ENCODE data around the gene VMP1. TPM values are rescaled to one million over a fixed set of nuclear protein-coding genes. Genes with fewer than 3 reads are reported as not detected.

The VMP1 gene
- total RNA-seq, 1 experiment from 2014 or later = 72.8 TPM

DNA sequence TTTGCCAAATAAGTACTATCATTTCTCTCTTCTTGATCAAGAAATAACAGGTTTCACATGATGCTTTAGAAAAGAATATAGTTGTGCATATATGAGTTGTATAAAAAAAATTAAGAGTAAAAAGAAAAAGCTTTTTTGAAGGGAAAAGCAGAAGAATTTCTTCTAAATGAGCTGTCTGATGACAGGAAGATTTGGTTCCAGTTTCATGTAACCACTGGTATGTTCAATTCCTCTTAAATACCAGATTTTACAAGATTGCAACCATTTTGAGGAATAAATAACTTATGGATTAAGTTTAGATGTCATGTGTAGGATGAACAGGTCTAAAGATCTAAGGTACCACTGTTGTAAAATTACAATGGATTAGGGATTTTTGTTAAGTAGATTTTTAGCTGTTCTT lies 45.0 kb downstream of the VMP1 start:
- no peak overlapping the region for H3K27ac Mint-ChIP-seq
- DNase-seq (ENCODE audit: low spot score) (no peak), ATAC-seq (no peak)
- ChIA-PET CTCF (interaction anchor here (0.6 to 4.5 kb wide), 12 partner anchors 19 to 212 kb away, joined by 3 to 24 read pairs (median 4); partner anchors contain the start of gene RNFT1), POLR2A (no interaction called here)
- no peaks in the 10 kb centered on the region for H3K27me3 Mint-ChIP-seq (ENCODE audit: low read depth)
- TF ChIP-seq, protein P1, sequence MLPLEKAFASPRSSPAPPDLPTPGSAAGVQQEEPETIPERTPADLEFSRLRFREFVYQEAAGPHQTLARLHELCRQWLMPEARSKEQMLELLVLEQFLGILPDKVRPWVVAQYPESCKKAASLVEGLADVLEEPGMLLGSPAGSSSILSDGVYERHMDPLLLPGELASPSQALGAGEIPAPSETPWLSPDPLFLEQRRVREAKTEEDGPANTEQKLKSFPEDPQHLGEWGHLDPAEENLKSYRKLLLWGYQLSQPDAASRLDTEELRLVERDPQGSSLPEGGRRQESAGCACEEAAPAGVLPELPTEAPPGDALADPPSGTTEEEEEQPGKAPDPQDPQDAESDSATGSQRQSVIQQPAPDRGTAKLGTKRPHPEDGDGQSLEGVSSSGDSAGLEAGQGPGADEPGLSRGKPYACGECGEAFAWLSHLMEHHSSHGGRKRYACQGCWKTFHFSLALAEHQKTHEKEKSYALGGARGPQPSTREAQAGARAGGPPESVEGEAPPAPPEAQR (CRISPR knock-in tag; IDR thresholded peaks at IDR 0.05) = no peak
- TF ChIP-seq NR1H2 (CRISPR knock-in tag; IDR thresholded peaks at IDR 0.05) (no peak), FOXP1 (CRISPR knock-in tag; IDR thresholded peaks at IDR 0.05; ENCODE audit: borderline replicate concordance) (no peak), IRF2 (CRISPR knock-in tag; IDR thresholded peaks at IDR 0.05; ENCODE audit: borderline replicate concordance, low read depth) (no peak), TEAD1 (CRISPR knock-in tag; IDR thresholded peaks at IDR 0.05) (no peak), PRRX2 (CRISPR knock-in tag; IDR thresholded peaks at IDR 0.05) (no peak), USF2 (CRISPR knock-in tag; IDR thresholded peaks at IDR 0.05) (no peak), ATF1 (CRISPR knock-in tag; IDR thresholded peaks at IDR 0.05) (no peak), RORB (CRISPR knock-in tag; IDR thresholded peaks at IDR 0.05) (no peak), ZNF138 (CRISPR knock-in tag; conservative IDR thresholded peaks at IDR 0.05) (no peak), MAX (CRISPR knock-in tag; IDR thresholded peaks at IDR 0.05) (no peak), ZNF425 (CRISPR knock-in tag; conservative IDR thresholded peaks at IDR 0.05) (no peak), PREB (CRISPR knock-in tag; IDR thresholded peaks at IDR 0.05; ENCODE audit: borderline replicate concordance) (no peak)
- TF ChIP-seq, protein P2, sequence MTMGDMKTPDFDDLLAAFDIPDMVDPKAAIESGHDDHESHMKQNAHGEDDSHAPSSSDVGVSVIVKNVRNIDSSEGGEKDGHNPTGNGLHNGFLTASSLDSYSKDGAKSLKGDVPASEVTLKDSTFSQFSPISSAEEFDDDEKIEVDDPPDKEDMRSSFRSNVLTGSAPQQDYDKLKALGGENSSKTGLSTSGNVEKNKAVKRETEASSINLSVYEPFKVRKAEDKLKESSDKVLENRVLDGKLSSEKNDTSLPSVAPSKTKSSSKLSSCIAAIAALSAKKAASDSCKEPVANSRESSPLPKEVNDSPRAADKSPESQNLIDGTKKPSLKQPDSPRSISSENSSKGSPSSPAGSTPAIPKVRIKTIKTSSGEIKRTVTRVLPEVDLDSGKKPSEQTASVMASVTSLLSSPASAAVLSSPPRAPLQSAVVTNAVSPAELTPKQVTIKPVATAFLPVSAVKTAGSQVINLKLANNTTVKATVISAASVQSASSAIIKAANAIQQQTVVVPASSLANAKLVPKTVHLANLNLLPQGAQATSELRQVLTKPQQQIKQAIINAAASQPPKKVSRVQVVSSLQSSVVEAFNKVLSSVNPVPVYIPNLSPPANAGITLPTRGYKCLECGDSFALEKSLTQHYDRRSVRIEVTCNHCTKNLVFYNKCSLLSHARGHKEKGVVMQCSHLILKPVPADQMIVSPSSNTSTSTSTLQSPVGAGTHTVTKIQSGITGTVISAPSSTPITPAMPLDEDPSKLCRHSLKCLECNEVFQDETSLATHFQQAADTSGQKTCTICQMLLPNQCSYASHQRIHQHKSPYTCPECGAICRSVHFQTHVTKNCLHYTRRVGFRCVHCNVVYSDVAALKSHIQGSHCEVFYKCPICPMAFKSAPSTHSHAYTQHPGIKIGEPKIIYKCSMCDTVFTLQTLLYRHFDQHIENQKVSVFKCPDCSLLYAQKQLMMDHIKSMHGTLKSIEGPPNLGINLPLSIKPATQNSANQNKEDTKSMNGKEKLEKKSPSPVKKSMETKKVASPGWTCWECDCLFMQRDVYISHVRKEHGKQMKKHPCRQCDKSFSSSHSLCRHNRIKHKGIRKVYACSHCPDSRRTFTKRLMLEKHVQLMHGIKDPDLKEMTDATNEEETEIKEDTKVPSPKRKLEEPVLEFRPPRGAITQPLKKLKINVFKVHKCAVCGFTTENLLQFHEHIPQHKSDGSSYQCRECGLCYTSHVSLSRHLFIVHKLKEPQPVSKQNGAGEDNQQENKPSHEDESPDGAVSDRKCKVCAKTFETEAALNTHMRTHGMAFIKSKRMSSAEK (CRISPR knock-in tag; IDR thresholded peaks at IDR 0.05; ENCODE audit: borderline replicate concordance) = no peak
- TF ChIP-seq, protein P3, sequence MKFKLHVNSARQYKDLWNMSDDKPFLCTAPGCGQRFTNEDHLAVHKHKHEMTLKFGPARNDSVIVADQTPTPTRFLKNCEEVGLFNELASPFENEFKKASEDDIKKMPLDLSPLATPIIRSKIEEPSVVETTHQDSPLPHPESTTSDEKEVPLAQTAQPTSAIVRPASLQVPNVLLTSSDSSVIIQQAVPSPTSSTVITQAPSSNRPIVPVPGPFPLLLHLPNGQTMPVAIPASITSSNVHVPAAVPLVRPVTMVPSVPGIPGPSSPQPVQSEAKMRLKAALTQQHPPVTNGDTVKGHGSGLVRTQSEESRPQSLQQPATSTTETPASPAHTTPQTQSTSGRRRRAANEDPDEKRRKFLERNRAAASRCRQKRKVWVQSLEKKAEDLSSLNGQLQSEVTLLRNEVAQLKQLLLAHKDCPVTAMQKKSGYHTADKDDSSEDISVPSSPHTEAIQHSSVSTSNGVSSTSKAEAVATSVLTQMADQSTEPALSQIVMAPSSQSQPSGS (CRISPR knock-in tag; IDR thresholded peaks at IDR 0.05; ENCODE audit: borderline replicate concordance, low read depth) = no peak
- H3K4me3 Mint-ChIP-seq = no peak overlapping the region
- no peaks in the 10 kb centered on the region for H3K36me3 Mint-ChIP-seq
- no peaks in the 10 kb centered on the region for H3K9me3 Mint-ChIP-seq
- H3K4me1 Mint-ChIP-seq = peaks cover 3% of the 10 kb centered on the region

Measured in WTC11 (cell line).